Adrenal gland (tissue), 12 donors: ENCODE measurements around the gene FCHSD1. TPM values are rescaled to one million over a fixed set of nuclear protein-coding genes. Genes with fewer than 3 reads are reported as not detected.

ENCODE experiments used
- DNase-seq, 7 donors: peaks; one replicate each; pipeline ENCODE4 v3.0.0-alpha.2; 2019 to 2020
- H3K27ac ChIP-seq, 5 donors: fragments of 200-600 bp; sonication (generic) in 4 of 5; 1 replicate in 3 of 5; 2 replicates in 2 of 5; pipeline versions ENCODE4 v1.5.1 to v1.8.0; 2016 to 2020; ENCODE audit warnings: mild to moderate bottlenecking in 1 of 5
- H3K27me3 ChIP-seq: fragments of 200-600 bp; 2 replicates; pipeline ENCODE4 v1.8.0; 2021
- H3K36me3 ChIP-seq, 2 donors: fragments of 200-600 bp; replicated peaks in 1 of 2; 1 replicate in 1 of 2; 2 replicates in 1 of 2; pipeline versions ENCODE4 v1.5.1 to v1.8.0; 2018 to 2022
- H3K4me1 ChIP-seq, 2 donors: fragments of 200-600 bp; replicated peaks in 1 of 2; 1 replicate in 1 of 2; 2 replicates in 1 of 2; pipeline versions ENCODE4 v1.5.1 to v1.8.0; 2018 to 2021
- H3K4me3 ChIP-seq, 4 donors: fragments of 200-600 bp; sonication (generic) in 3 of 4; one replicate each; pipeline ENCODE4 v1.5.1; 2016 to 2018
- H3K9me3 ChIP-seq, 3 donors: fragments of 200-600 bp; sonication (generic) in 1 of 3; replicated peaks in 1 of 3; 1 replicate in 2 of 3; 2 replicates in 1 of 3; pipeline versions ENCODE4 v1.5.1 to v1.8.0; 2016 to 2021
- POLR2A ChIP-seq, 2 donors: fragments of 450-650 bp; IDR thresholded peaks; one replicate each; pipeline ENCODE4 v1.6.1; 2017; ENCODE audit warnings: antibody characterized with exemption in 2 of 2, mild to moderate bottlenecking in 2 of 2, moderate library complexity in 1 of 2
- WGBS, 4 donors: extraction: QIAGEN DNeasy Blood & Tissue Kit in 2 of 4; methylation state at CpG; one replicate each; pipeline versions ENCODE4 v1.1.5 to v1.1.7; 2013 to 2017; 5-methylcytosine and 5-hydroxymethylcytosine counted together
- intact Hi-C, 2 donors: fragments of 100-400 bp; cut with DNase I; formaldehyde crosslinking; loops; one replicate each; pipeline versions ENCODE4 v1.14.1 to v1.15.0; 2022 to 2023
- polyA plus RNA-seq, 3 donors: library from polyadenylated mRNA; stranded (reverse); fragments of 200-250 nt in 2 of 3; fragments of 350-450 nt in 1 of 3; fragmentation: Illumina TruSeq in 1 of 3; extraction: RNeasy Lipid Tissue Mini Kit (QIAGEN cat#74804) in 1 of 3; gene quantifications; one replicate each; pipeline ENCODE4 v1.2.3, GENCODE V29; 2013 to 2014
- total RNA-seq, 9 donors: library from RNA; depleted of rRNA in 4 of 9; stranded (reverse); fragments of >200 nt in 4 of 9; fragments of 120-200 nt in 1 of 9; fragmentation: NEBNext Ultra II Directional in 1 of 9; extraction: Animal tissue kit (Norgen Biotek cat#: 25700) in 1 of 9; gene quantifications; one replicate each; pipeline versions ENCODE4 v1.1.0 to v1.2.4, GENCODE V29; 2013 to 2023
- TF ChIP-seq, protein P1 (sequence below), 6 experiments: fragments of 450-650 bp in 4 of 6; fragments of 200-600 bp in 2 of 6; sonication (generic) in 1 of 6; IDR thresholded peaks; 1 replicate in 5 of 6; 2 replicates in 1 of 6; pipeline versions ENCODE4 v1.5.1 to v1.8.0; 2016 to 2021; ENCODE audit warnings: antibody characterized with exemption in 6 of 6, mild to moderate bottlenecking in 2 of 6, moderate library complexity in 1 of 6
- donor health status: healthy with polysubstance abuse.
- donor health status: Bipolar disorder and iron deficiency.
- donor health status: DM: yes; HTN: yes; CAD: no.
- donor health status: DM: no; HTN: no; CAD: no.
- donor health status: DM: no; HTN: no; CAD: no.
- donor health status: DM: yes; HTN: yes; CAD: no.

FCHSD1 gene
- total and polyA plus RNA-seq, 12 donors, result 3.7 to 53.9 (median 16.9) TPM

DNA sequence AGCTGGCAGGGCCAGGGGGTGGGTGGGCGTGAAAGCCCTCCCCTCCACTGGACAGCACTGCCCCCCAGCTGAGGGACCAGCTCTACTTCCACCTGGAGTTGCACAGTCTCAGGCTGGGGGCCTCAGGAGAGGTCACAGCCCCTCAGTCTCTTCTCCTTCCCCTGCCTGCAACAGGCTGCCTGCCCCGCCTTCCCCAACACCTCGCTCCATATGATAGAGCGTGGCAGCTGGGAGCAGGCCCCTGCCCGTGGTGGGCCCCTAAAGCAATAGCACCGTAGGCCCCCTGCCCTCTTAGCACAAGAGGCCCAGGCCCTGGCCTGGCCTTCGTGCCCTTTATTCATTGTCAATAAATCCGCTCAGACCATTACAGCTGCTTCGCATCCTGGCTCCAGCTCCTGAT, 10.5 kb downstream of the FCHSD1 start:
- peaks cover 11 to 13% of the 10 kb centered on the region in 2 donors for H3K4me1 ChIP-seq
- no peak overlapping the region for H3K4me3 ChIP-seq
- no peaks in the 10 kb centered on the region for H3K9me3 ChIP-seq
- peaks cover 0 to 11% of the 10 kb centered on the region in 2 donors for H3K36me3 ChIP-seq
- no peak for DNase-seq
- H3K27me3 ChIP-seq, result no peaks in the 10 kb centered on the region
- intact Hi-C loops, result no loop called here
- H3K27ac ChIP-seq, result no peak overlapping the region
- 83 to 92% (median 86%) methylated on average over 6 to 9 of the region's 9 CpGs for WGBS, 4 donors
- TF ChIP-seq POLR2A (IDR thresholded peaks at IDR 0.05), result no peak
- TF ChIP-seq, protein P1, sequence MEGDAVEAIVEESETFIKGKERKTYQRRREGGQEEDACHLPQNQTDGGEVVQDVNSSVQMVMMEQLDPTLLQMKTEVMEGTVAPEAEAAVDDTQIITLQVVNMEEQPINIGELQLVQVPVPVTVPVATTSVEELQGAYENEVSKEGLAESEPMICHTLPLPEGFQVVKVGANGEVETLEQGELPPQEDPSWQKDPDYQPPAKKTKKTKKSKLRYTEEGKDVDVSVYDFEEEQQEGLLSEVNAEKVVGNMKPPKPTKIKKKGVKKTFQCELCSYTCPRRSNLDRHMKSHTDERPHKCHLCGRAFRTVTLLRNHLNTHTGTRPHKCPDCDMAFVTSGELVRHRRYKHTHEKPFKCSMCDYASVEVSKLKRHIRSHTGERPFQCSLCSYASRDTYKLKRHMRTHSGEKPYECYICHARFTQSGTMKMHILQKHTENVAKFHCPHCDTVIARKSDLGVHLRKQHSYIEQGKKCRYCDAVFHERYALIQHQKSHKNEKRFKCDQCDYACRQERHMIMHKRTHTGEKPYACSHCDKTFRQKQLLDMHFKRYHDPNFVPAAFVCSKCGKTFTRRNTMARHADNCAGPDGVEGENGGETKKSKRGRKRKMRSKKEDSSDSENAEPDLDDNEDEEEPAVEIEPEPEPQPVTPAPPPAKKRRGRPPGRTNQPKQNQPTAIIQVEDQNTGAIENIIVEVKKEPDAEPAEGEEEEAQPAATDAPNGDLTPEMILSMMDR (IDR thresholded peaks at IDR 0.05), result no peak

DNA sequence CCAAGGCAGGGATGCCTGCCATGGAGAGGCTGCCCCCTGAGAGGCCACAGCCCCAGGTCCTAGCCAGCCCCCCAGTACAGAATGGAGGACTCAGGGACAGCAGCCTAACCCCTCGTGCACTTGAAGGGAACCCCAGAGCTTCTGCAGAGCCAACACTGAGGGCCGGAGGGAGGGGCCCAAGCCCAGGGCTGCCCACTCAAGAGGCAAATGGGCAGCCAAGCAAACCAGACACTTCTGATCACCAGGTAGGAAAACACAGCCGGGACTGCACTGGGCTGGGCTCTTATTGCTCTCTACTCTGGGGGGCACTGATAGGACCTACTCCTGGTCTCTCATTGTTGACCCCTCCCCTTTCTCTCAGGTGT, 11.2 kb downstream of the FCHSD1 start:
- no peak for DNase-seq
- no peak overlapping the region for H3K4me3 ChIP-seq
- no peaks in the 10 kb centered on the region for H3K27me3 ChIP-seq
- WGBS, 4 donors, result 86 to 93% (median 91%) methylated on average over 1 to 3 of the region's 3 CpGs
- intact Hi-C loops, result no loop called here
- peaks cover 15 to 20% of the 10 kb centered on the region in 2 donors for H3K4me1 ChIP-seq
- TF ChIP-seq, protein P1 (IDR thresholded peaks at IDR 0.05), result no peak
- no peak for TF ChIP-seq POLR2A (IDR thresholded peaks at IDR 0.05)
- H3K27ac ChIP-seq, result no peak overlapping the region
- H3K36me3 ChIP-seq, result peaks cover 0 to 10% of the 10 kb centered on the region in 2 donors
- no peaks in the 10 kb centered on the region for H3K9me3 ChIP-seq

DNA sequence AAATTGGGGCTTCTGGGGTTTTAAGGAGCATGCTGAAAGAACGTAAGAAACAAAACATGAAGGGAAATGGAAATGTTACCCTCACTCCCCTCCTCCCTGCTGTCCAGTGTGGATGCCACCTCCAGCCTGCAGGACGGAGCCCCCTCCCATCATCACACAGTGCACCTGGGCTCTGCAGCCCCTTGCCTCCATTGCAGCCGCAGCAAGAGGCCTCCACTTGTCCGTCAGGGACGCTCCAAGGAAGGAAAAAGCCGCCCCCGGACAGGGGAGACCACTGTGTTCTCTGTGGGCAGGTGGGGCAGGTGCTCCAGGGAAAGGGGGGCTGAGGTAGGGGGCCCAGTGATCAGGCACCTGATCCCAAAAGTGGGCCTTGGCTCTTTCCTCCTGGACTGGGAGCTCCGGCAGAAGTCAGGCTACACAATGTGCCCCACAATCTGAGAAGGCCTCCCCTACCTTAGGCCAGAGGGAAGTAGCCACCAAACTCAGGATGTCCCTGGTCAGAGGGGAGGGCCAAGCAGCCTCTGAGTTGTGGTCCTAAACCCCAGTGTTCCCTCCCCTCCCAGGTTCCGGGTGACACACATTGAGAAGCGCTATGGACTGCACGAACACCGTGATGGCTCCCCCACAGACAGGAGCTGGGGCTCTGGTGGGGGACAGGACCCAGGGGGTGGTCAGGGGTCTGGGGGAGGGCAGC, 11.7 kb downstream of the FCHSD1 start:
- DNase-seq, result no peak
- Histone ChIP-seq H3K27me3 (no peaks in the 10 kb centered on the region), H3K9me3 (no peaks in the 10 kb centered on the region), H3K4me3 (no peak overlapping the region), H3K27ac (no peak overlapping the region), H3K36me3 (peaks cover 0 to 9% of the 10 kb centered on the region in 2 donors), H3K4me1 (peaks cover 19 to 25% of the 10 kb centered on the region in 2 donors)
- 85 to 95% (median 95%) methylated on average over 4 to 12 of the region's 12 CpGs for WGBS, 4 donors
- no peak for TF ChIP-seq POLR2A (IDR thresholded peaks at IDR 0.05)
- TF ChIP-seq, protein P1 (IDR thresholded peaks at IDR 0.05), result no peak
- intact Hi-C loops, result no loop called here

DNA sequence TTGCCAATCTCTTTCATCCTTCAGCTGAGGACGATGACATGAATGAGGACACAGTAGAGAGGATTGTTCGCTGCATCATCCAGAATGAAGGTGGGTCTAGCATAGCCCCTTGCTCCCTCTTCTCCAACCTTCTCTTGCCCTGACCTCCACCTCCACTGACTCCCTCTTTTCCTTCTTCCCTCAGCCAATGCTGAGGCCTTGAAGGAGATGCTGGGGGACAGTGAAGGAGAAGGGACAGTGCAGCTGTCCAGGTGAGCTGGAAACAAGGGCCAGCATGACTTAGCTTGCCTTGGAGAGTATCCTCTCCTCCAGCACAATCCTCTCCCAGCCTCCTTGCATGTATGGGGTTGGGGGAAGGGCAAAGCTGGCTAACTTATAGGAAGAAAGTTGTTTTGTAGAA, 12.4 kb downstream of the FCHSD1 start:
- H3K9me3 ChIP-seq, result no peaks in the 10 kb centered on the region
- WGBS, 4 donors, result 81 to 91% (median 89%) methylated on average over 2 of the region's 2 CpGs
- no peaks in the 10 kb centered on the region for H3K27me3 ChIP-seq
- peak in 1 of 7 donors; percentile 13 for DNase-seq
- H3K27ac ChIP-seq, result no peak overlapping the region
- intact Hi-C loops, result no loop called here
- peaks cover 19 to 32% of the 10 kb centered on the region in 2 donors for H3K4me1 ChIP-seq
- TF ChIP-seq POLR2A (IDR thresholded peaks at IDR 0.05), result no peak
- TF ChIP-seq, protein P1 (IDR thresholded peaks at IDR 0.05), result no peak
- peaks cover 0 to 2% of the 10 kb centered on the region in 2 donors for H3K36me3 ChIP-seq
- H3K4me3 ChIP-seq, result no peak overlapping the region
